ENCODE results near the gene RET.

The RET gene

GRCh38 chr10:43111921-43112607, 35.2 kb downstream of the RET start:
- DNase-seq (ENCODE audit: low read depth in 2 of 2): no peak
- TF ChIP-seq, protein P1, sequence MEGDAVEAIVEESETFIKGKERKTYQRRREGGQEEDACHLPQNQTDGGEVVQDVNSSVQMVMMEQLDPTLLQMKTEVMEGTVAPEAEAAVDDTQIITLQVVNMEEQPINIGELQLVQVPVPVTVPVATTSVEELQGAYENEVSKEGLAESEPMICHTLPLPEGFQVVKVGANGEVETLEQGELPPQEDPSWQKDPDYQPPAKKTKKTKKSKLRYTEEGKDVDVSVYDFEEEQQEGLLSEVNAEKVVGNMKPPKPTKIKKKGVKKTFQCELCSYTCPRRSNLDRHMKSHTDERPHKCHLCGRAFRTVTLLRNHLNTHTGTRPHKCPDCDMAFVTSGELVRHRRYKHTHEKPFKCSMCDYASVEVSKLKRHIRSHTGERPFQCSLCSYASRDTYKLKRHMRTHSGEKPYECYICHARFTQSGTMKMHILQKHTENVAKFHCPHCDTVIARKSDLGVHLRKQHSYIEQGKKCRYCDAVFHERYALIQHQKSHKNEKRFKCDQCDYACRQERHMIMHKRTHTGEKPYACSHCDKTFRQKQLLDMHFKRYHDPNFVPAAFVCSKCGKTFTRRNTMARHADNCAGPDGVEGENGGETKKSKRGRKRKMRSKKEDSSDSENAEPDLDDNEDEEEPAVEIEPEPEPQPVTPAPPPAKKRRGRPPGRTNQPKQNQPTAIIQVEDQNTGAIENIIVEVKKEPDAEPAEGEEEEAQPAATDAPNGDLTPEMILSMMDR (IDR thresholded peaks at IDR 0.05; ENCODE audit: low read depth, low read length): no peak
- no peak overlapping the region for H3K4me3 ChIP-seq (replicated peaks in 1 of 2; ENCODE audit: low read depth in 2 of 2, low read length in 2 of 2)

GRCh38 chr10:43112608-43112961, 35.7 kb downstream of the RET start:
- TF ChIP-seq, protein P1 (IDR thresholded peaks at IDR 0.05; ENCODE audit: low read depth, low read length): no peak
- no peak overlapping the region for H3K4me3 ChIP-seq (replicated peaks in 1 of 2; ENCODE audit: low read depth in 2 of 2, low read length in 2 of 2)
- DNase-seq (ENCODE audit: low read depth in 2 of 2): no peak

- DNase-seq (ENCODE audit: low read depth in 2 of 2): no peak
- H3K4me3 ChIP-seq (replicated peaks in 1 of 2; ENCODE audit: low read depth in 2 of 2, low read length in 2 of 2): no peak overlapping the region
- TF ChIP-seq, protein P1 (IDR thresholded peaks at IDR 0.05; ENCODE audit: low read depth, low read length): no peak
These were observed 36.6 kb downstream of the RET start for GRCh38 chr10:43113201-43114087.

- no peak overlapping the region for H3K4me3 ChIP-seq (replicated peaks in 1 of 2; ENCODE audit: low read depth in 2 of 2, low read length in 2 of 2)
- DNase-seq (ENCODE audit: low read depth in 2 of 2): no peak
- TF ChIP-seq, protein P1 (IDR thresholded peaks at IDR 0.05; ENCODE audit: low read depth, low read length): no peak
These were observed 37.3 kb downstream of the RET start for GRCh38 chr10:43114088-43114742.

DNA sequence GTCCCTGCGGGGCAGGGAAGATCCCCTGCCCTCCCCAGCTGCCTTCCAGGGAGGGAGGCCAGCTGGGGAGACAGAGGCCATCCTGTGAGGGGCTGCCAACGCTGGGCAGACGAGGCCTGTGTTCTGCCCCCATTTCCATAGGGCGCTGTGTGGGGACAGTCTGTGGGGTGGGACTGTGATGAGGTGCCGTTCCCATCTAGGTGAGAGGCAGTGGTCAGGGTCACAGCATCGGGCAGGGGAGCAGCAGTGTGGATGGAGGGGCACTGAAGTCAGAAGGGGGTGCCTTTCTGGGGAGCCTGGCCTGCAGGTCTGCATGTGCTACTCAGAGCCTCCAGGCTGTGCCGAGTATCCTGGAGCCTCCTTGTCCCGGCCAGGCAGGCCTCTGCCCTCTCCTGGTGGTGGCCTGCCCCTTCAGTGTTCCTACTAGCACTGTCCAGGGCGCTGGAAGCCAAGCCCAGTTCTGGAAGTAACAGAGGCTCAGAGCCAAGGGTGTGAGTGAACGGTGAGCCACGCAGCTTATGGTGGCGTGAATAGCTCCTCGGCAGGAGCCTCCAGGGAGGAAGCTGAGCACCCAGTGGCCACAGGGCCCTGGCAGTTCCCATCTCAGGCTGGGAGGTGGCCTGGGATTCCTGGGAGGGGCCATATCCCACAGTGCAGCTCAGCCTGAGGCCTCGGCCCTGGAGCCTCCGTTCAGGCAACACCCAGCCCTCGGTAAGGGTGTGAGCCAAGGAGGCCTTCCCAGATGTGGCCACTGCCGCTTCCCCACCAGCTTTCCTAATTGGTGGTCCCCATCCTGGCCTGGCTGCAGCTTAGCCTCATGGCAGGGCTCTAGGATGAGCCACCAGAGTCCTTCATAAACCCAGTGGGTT, 38.1 kb downstream of the RET start:
- no peak overlapping the region for H3K4me3 ChIP-seq (replicated peaks in 1 of 2; ENCODE audit: low read depth in 2 of 2, low read length in 2 of 2)
- peak; percentile 24 to 29 for DNase-seq (ENCODE audit: low read depth in 2 of 2)
- TF ChIP-seq, protein P1 (IDR thresholded peaks at IDR 0.05; ENCODE audit: low read depth, low read length): no peak
